SHP77 treated with DMSO at 0.1 percent for 48 hours (cell line): ENCODE measurements around the gene SEPSECS.
A peak's percentile ranks its signal among the peaks of the same experiment; 100 is the strongest.
"Not testable (repeated sequence)": the region's sequence is repeated elsewhere in the genome, so short reads cannot be mapped to it uniquely, and the experiment has no call there.

Source experiments
- DNase-seq: peaks from one replicate; lab custom pipeline; 2025; lab: John Stamatoyannopoulos, UW

The SEPSECS gene

DNA sequence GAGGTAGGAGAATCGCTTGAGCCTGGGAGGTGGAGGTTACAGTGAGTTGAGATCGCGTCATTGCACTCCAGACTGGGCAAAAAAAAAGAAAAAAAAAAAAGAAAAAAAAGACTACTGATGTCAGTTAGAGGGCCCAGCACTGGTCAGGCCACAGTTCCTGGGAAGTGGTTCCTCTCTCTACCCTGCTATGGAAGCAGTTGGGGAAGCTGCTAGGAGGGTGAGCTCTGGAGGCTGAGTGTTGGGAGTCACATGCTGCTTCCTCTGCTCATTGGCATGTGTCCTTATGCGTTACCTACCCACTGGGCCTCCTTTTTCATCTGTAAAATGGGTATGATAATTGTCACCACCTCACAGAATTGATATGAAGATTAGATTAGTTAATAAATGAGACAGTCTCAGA lies 50.7 kb downstream of the SEPSECS start:
- DNase-seq, result no peak

DNA sequence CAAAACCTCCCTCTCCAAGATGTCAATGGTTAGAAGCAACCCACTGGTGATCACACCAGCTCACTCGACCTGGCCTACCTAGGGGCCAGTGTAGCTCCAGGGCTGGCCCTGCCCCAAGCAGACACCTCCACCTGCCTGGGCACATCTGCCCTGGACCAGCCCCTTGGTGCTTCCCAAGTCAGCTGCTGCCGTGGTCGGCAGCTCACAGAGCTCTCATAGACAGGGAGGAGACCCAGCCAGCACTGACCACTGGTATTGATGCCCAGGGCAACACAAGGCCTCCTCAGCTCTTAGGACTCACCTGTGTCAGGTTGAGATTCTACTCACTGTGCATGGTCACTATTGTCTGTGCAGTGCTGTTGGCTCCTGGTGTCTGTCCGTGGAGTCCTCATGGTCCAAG lies 51.7 kb downstream of the SEPSECS start:
- no peak for DNase-seq

DNA sequence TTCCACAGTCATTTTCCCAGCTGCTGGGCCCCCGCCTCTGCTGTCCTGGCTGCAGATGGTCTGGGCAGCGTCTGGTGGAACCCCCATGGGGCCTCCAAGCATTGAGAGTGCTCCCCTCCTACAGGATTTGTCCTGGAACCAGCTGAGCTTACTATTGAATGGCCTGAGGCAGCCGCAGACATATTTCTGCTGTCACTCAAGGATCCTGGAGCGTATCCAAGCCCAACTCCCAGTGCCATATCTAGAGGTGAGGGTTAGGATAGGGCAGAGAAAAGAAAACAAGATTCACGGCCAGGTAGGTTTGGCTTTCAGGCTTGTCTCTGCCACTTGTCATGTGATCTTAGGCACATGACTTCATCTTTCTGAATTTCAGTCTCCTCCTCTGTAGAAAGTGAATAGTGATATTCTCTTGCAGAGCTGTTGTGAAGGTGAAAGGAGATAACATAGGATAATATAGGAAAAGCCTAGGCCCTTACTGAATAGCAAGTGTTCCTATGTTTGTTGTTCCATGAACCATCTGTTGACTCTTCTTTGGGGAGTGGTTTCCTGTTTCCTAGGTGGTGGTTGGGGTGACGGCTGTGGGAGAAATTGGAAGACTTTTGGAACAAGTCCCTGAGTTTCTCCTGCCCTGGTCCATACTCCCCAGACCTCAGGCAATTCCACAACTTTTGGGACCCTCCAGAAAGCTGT lies 52.3 kb downstream of the SEPSECS start:
- no peak for DNase-seq

- DNase-seq, result no peak
Measured at GRCh38 chr4:25106363-25107151, 53.7 kb downstream of the SEPSECS start.

DNA sequence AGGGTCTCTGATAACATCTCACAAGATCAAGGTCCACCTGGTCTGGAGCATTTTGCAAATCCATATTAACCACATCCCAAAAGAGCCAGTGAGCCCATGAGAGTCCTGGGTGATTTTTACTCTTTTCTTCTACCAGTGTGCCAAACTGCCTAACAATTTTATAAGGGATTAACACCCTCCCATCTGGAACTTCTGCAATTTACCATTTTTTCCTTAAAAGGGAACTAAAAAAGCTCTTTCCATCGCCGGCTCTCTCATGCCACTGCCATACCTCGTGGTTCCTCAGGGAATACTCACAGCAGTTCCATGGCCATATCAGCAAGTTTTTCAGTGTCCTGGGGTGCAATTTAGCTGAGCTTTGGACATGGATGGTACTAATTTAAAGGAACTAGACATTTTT lies 55.7 kb downstream of the SEPSECS start:
- DNase-seq, result no peak

DNA sequence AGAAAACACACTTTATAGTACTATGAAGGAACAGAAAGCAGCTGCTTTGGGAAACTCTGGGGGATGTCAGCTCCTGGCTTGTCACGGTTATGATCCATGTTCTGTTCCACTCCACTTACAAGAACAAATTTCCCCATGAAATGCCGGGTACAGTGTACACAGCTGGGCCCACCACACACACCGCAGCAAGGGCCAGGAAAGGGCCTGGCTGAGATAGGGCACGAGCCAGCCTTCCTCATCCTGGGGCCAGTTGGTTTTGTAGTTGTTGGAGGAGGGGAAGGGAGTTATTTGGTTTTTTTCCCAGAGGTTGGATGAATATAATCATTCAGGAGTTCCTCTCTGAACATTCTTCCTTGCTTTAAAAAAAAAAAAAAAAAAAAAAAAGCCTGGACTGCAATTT lies 56.8 kb downstream of the SEPSECS start:
- no peak for DNase-seq

GRCh38 chr4:25101836-25102235 lies 58.4 kb downstream of the SEPSECS start:
- no peak for DNase-seq

GRCh38 chr4:25100710-25101109 lies 59.5 kb downstream of the SEPSECS start:
- DNase-seq, result no peak

DNA sequence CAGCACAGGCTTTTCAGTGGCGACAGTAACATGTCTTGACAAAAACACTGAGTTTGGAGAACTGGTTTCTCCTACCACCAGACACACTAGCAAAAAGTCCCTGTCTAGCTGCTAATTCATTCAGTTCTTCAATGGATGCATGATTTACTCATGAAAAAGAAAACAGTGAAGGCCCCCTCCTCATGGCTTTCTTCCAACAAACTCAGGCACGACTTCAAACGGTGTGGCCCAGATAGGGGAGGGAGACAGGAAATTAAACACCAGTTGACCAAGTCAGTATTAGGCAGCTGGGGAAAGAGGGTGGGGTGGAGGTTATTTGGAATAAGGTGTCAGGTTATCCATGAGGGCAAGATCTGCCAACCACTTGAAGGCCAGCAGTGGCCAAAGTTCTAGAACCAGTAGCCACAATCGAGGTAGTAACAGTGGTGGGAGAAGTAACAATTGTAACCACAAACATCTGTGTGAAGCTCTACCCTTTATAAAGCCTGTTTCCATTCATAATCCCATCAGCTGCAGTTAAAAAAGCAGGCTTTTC lies 60.2 kb downstream of the SEPSECS start:
- DNase-seq, result no peak

- DNase-seq, result no peak
Measured at GRCh38 chr4:25098964-25099891, 61.0 kb downstream of the SEPSECS start.

DNA sequence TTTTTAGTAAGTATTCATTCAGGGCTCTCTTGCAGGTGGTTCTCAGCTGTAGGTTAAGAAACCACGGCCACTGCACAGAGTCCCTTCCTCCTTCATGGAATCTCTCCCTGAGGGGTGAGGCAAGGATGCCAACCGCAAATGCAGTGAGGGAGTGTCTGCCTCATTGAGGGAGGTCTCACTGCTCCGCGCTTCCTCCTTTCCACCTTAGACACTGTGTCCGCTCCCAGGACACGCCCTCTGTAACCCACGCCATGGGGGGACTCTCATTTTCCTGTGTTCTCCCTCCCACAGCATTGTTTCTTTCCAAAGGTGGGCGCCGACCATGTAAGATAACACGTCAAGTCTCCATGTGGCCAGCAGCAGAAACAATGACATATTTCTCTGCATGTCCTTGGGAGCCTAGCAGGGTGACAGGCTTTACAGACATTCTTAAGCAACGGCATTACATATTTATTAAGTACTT lies 63.2 kb downstream of the SEPSECS start:
- no peak for DNase-seq

GRCh38 chr4:25096251-25096980 lies 63.8 kb downstream of the SEPSECS start:
- no peak for DNase-seq

- DNase-seq, result no peak
Measured at GRCh38 chr4:25095837-25096236, 64.4 kb downstream of the SEPSECS start.

DNA sequence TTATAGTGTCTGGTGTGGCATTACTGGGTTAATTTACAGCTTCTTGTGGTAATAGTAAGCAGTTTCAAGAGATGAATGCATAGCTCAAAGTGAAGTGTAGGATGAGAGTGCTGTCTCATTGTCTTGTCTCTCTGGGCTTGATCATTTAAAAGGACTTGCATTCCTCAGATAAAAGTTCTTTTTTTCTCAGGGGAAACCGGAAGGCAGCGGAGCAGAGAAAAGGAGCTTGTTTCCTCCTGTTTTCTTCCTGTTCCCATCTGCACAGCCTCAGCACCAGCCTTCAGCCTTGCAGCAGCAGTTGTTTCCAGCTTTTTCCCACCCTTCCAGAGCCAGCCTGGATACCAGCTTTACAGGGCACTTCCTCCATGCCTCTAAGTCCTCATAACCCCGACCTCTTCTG lies 68.1 kb downstream of the SEPSECS start:
- no peak for DNase-seq

- no peak for DNase-seq
Measured at GRCh38 chr4:25090516-25090915, 69.7 kb downstream of the SEPSECS start.

- no peak for DNase-seq
Measured at GRCh38 chr4:25089051-25089763, 71.0 kb downstream of the SEPSECS start.

DNA sequence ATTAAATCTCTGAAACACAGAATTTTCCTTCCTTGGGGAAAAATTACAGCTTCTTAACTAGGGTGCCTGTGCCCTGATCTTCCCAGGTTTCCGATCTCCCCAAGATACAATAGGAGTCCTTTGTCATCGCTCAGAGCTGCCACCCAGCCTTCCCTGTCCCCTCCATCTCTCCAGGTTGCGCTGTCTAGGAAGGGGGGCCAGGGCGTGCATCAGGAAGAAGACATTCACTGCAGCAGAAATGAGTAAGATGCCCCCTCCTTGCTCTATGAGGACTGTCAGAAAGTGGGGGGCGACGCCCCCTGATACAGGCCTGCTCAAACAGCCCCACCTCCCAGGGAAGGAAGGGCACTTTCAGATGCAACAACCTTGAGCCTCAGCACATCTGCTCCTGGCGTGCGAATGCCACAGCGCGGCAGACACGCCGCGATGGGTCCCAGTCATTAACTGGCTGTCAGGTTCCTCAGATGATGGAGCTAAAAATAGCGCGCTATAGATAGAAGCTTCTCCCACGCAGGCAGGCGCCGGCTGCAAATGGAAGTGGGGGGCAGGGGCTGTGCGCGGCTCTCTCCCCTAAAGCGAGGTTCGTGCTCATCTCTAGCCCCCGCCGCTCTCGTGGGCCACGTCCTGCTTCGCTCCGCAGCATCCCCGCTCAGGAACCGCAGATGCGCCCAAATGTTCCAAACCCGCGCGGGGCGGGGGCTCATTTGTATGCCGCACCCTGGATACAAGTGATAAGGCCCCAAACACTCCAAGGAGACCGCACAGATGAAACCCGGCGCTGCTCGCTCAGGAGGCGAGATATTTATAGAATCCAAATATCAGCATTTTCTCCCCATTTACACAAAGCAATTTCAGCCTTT lies 71.9 kb downstream of the SEPSECS start:
- peak; percentile 50 for DNase-seq

- no peak for DNase-seq
Measured at GRCh38 chr4:25085671-25086070, 74.6 kb downstream of the SEPSECS start.

DNA sequence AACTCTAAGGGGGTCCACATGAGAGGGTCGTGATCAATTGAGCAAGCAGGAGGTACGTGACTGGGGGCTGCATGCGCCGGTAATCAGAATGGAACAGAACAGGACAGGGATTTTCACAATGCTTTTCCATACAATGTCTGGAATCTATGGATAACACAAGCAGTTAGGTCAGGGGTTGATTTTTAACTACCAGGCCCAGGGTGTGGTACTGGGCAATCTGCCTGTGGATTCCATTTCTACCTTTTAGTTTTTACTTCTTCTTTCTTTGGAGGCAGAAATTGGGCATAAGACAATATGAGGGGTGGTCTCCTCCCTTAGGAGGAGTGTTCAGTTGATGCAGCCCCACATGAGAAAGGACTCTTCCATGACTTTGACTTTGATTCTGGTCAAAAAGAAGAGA lies 76.8 kb downstream of the SEPSECS start:
- not testable (repeated sequence) for DNase-seq
